Glomerular endothelial cell (primary cell): ENCODE results near the gene ITGA2. TPM values are rescaled to one million over a fixed set of nuclear protein-coding genes. Genes with fewer than 3 reads are reported as not detected.

Experiments
- DNase-seq: peaks from one replicate; pipeline ENCODE4 v3.0.0-alpha.2; 2011; ENCODE audit warnings: low read depth, low spot score; ENCODE audit errors: extremely low read depth
- total RNA-seq: library from RNA; depleted of rRNA; stranded (reverse); fragments of >200 nt; gene quantifications from 2 replicates; pipeline ENCODE4 v1.2.3, GENCODE V29; 2015

Gene ITGA2
- total RNA-seq, 1 donor from 2014 or later, result 50.5 TPM

- no peak for DNase-seq
Observed at GRCh38 chr5:53048248-53048647, 59.1 kb downstream of the ITGA2 start.

- DNase-seq, result no peak
Observed at GRCh38 chr5:53052499-53052898, 63.3 kb downstream of the ITGA2 start.

GRCh38 chr5:53053364-53053763 lies 64.2 kb downstream of the ITGA2 start:
- no peak for DNase-seq

GRCh38 chr5:53055365-53055764 lies 66.2 kb downstream of the ITGA2 start:
- no peak for DNase-seq

- no peak for DNase-seq
Observed at GRCh38 chr5:53059281-53059680, 70.1 kb downstream of the ITGA2 start.

GRCh38 chr5:53063176-53063575 lies 74.0 kb downstream of the ITGA2 start:
- peak; percentile 77 for DNase-seq

- DNase-seq, result no peak
Observed at GRCh38 chr5:53063791-53064190, 74.6 kb downstream of the ITGA2 start.

- no peak for DNase-seq
Observed at GRCh38 chr5:53066088-53066487, 76.9 kb downstream of the ITGA2 start.

GRCh38 chr5:53067641-53068040 lies 78.5 kb downstream of the ITGA2 start:
- DNase-seq, result no peak

GRCh38 chr5:53068291-53068836 lies 79.2 kb downstream of the ITGA2 start:
- no peak for DNase-seq

- peak; percentile 94 for DNase-seq
Observed at GRCh38 chr5:53069626-53070025, 80.5 kb downstream of the ITGA2 start.

- DNase-seq, result no peak
Observed at GRCh38 chr5:53071298-53071697, 82.1 kb downstream of the ITGA2 start.

GRCh38 chr5:53071738-53072137 lies 82.6 kb downstream of the ITGA2 start:
- no peak for DNase-seq

- no peak for DNase-seq
Observed at GRCh38 chr5:53073348-53073747, 84.2 kb downstream of the ITGA2 start.

GRCh38 chr5:53076014-53076583 lies 86.9 kb downstream of the ITGA2 start:
- DNase-seq, result no peak

- no peak for DNase-seq
Observed at GRCh38 chr5:53080271-53080670, 91.1 kb downstream of the ITGA2 start.

- DNase-seq, result no peak
Observed at GRCh38 chr5:53083927-53084326, 94.8 kb downstream of the ITGA2 start.

- DNase-seq, result no peak
Observed at GRCh38 chr5:53084546-53085255, 95.5 kb downstream of the ITGA2 start.

- DNase-seq, result no peak
Observed at GRCh38 chr5:53087171-53087570, 98.0 kb downstream of the ITGA2 start.

- DNase-seq, result no peak
Observed at GRCh38 chr5:53087621-53088121, 98.5 kb downstream of the ITGA2 start.

- no peak for DNase-seq
Observed at GRCh38 chr5:53089481-53089991, 100.4 kb downstream of the ITGA2 start.

GRCh38 chr5:53090229-53090628 lies 101.1 kb downstream of the ITGA2 start:
- DNase-seq, result no peak
